CD4-positive, alpha-beta T cell treated with Interleukin-6 at 100 ng/mL for 8 hours (primary cell): ENCODE results near the gene ERCC4.

ENCODE experiments used
- DNase-seq: peaks from one replicate; pipeline ENCODE4 v3.0.0-alpha.2; 2020; ENCODE audit warnings: mixed read lengths, low spot score

The ERCC4 gene

DNA sequence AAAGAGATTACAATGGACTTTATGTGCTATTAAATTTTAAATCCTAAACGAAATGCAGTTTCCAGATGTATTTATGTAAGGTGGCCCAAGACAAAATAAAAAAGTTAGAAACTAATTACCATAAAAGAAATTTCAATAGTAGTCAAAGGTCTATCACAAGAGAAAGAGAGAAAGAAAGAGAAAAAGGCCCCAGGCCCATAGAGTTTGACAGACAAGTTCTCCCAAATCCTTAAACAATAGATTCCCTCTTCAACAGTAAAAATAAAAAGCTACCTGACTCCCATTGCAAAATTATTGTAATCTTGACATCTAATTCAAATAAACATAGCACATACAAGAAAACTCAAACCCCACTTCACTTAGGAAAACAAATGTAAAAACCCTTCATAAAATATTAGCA, 8.6 kb upstream of the ERCC4 start:
- DNase-seq: no peak

DNA sequence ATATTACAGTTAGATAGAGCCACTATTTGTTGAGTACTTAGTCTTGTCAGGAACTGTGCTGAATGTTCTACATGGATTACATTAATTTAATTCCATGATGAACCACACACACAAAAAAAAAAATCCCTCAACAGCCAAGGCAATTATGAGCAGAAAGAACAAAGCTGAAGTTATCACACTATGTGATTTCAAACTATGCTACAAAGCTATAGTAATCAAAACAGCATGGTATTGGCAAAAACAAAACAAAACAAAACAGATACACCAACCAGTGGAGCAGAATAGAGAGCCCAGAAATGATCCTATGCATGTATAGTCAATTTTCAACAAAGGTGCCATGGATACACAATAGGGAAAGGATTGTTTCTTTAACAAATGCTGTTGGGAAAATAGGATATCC, 8.1 kb upstream of the ERCC4 start:
- no peak for DNase-seq

DNA sequence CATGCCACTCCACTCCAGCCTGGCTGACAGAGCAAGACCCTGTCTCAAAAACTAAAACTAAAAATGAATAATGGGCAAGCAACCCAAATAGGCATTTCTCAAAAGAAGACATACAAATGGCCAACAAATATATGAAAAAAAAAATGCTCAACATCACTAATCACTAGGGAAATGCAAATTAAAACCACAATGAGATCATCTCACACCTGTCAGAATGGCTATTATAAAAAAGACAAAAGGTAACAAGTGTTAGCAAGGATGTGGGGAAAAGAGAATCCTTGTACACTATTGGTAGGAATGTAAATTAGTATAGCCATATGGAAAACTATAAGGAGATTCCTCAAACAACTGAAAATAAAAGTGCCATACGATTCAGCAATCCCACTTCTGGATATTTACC, 7.1 kb upstream of the ERCC4 start:
- no peak for DNase-seq

DNA sequence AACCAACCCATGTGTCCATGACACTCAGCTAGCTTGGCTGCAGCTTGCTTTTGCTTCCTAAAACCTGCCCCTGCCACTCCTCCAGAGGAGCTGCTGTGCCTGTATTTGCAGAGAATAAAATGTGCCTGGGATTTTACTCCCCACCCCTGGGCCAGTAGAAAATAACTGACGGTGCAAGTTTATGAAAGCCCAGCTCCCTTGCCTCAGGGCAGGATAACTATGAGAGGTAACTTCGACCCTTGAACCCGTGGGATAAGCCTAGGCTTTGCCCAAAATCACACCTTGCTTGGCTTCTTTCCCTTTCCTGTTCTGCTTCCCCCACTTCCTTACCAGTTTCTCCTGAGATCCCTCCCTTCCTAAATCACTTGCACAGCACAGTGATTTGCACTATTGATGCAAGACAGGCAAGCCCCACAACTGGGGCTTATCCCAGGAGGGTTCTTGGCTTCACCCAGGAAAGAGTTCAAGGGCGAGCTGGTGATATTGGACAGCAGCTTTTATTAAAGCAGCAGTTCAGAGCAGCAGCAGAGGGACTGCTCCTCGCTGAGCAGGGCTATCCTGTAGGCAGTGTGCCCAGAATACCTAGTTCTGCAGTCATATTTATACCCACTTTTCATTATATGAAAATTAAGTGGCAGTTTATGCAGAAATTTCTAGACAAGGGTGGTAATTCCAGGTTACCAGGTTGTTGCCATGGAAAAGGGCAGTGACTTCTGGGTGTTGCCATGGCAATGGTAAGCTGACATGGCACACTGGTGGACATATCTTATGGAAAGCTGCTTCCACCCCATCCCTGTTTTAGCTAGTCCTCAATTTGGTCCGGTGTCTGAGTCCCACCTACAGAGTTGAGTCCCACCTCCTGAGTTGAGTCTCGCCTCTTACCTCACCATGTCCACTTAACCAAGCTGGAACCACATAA, 6.3 kb upstream of the ERCC4 start:
- no peak for DNase-seq

DNA sequence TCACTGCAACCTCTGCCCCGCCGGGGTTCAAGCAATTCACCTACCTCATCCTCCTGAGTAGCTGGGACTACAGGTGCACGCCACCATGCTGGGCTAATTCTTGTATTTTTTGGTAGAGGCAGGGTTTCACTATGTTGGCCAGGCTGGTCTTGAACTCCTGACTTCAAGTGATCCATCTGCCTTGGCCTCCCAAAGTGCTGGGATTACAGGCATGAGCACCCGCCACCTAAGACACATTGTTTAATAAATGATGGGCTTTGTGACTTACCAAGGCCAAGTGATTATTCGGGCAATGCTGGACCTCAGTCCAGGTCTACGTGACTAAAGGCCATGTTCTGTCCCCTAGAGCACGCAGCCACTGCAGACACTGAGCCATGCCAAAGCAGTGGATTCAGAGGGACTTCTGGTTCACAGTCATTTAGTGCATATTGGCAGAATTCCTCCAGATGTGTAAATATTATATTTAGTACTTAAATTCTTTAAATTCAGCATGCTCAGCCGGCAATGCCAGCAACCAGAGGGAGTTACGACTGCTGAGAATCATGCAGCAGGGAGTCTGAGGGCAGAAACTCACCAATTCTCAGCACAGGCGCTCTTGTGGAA, 4.8 kb upstream of the ERCC4 start:
- DNase-seq: no peak

DNA sequence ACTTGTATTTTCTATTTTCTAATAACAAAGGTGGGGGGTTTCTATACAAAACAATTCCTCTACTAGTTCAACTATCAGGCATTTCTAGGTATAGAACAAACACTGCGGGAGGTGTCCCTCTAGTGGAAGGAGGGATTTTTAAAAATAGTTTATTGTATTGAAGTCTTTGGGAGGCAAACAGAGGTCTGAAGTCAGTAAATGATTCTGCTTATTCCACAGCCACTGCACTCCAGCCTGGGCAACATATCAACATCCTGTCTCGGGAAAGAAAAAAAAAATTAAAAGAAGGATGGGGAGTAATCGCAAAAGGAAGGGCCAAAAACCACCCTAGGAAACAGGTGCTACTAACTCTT, 648 bp upstream of the ERCC4 start:
- peak; percentile 23 for DNase-seq

DNA sequence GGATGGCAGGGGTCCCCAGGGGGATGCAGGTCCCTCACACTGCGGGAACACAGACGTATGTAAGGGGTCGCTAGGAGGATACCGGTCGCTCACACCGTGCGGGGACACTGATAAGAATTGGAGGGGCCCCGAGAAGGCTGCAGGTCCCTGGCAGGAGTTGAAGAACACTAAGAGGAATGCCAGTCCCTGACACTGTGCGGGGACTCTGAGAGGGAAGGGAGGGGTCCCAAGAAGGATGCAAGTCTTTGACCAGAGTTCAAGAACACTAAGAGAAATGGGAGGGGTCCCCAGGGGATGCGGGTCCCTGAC, 510 bp downstream of the ERCC4 start:
- no peak for DNase-seq

DNA sequence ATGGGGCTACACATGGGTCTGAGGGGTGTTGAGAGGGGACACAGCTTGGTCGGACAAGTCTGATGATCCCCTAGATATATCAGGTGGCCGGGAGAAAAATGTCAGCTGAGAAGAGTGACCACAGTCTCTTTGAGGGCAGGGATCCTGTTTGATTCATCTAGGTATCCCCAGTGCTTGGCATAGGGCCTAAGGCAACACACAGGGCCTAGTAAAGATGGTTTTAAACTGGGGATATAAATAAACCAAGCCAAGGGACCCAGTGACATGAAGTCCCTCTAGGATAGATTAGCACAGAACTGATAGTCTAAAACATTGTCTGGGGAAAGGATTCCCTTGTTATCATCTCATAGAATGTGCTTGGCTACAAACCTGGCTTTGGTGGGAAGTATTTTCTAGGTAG, 1.4 kb downstream of the ERCC4 start:
- no peak for DNase-seq

DNA sequence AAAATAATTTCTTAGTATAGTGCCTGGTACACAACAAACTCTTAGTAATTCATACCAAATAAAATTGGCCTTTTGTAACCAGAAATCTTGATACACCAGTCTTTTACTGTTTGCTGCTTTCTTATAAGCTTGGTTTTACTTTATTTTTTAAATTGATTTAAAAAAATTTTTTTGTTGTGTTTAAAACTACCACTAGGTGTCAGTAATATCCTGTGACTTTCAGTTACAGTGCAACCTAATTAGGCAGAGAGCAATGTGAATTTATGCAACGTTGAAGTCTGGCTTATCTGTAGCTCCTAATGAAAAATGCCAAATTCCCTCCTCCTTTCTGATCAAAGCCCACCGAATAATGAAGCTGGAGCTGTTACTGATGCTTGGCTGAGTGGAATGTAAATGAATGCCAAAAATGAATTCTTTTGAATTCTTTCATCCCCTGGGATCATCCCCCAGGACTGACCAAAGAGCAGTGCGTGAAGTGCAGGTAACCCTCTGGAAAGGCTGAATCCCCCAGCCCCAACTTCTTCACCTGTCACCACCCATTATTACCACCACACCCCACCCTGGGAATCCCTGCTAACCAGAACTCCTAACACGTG, 3.8 kb downstream of the ERCC4 start:
- DNase-seq: peak; percentile 14

DNA sequence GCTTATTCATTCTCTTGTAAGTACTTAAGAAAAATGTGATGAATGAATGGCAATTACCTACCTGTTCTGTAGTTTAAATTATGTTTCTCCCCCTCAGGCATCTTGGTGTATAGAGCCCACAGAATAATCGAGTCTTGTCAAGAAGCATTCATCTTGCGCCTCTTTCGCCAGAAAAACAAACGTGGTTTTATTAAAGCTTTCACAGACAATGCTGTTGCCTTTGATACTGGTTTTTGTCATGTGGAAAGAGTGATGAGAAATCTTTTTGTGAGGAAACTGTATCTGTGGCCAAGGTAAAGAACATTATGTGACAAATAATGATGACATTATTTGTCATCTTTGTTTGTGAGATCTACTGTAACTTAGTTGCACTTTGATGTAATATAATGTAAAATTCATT, 6.5 kb downstream of the ERCC4 start:
- no peak for DNase-seq

DNA sequence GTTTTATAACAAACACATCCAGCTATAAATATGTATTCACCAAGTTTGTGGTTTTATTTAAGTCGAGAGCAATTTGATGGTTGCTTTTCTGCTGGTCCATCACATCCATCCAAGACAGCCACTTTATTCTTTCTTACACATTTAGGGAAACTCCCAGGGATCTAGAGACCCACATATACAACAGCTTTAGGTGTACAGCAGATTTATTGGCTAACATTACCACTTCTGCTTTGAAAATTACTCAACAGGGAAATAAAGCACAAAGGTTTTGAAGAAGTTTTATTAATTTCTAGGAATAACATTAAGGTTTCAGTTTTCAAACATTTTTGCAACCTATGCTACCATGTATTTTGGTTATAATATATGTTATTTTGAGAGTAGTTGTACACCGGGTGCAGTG, 6.9 kb downstream of the ERCC4 start:
- DNase-seq: no peak

DNA sequence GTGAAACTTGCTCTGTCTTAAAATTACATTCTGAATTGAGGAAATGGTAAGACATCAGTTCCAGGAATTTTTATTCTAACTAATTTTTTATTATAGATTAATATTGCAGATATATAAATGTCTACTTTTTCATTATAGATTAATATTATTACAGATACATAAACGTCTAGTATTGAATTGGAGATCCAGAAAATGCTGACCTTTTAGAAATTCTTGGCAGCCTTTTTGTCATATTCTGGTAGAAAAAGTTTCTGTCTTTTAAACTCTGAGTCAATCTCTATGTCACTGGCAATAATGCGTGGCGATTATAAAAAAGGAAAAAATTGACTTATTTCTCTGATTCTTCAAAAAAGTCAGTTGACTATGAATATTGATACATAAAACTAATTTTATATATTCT, 8.7 kb downstream of the ERCC4 start:
- no peak for DNase-seq

DNA sequence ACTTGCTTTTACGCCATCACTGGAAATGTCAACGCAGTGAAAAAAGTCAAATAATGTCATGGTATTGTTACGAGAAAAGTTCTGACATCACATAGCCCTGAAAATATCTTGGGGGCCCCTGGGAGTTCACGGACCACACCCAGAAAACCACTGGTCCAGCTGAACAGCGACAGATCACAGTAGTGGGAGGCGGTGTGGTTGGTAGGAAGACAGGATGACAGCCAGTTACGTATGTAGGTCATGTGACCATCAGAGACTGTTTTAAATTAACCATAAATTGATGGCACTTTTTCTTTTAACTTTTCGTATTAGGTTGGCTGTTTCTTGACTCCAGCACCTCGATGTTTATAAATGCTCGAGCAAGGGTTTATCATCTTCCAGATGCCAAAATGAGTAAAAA, 11.9 kb downstream of the ERCC4 start:
- DNase-seq: no peak

DNA sequence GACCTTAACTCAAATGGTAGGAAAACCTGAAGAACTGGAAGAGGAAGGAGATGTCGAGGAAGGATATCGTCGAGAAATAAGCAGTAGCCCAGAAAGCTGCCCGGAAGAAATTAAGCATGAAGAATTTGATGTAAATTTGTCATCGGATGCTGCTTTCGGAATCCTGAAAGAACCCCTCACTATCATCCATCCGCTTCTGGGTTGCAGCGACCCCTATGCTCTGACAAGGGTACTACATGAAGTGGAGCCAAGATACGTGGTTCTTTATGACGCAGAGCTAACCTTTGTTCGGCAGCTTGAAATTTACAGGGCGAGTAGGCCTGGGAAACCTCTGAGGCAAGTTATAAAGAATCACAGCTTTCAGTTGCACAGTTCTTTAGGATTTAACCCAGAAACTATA, 15.5 kb downstream of the ERCC4 start:
- no peak for DNase-seq

DNA sequence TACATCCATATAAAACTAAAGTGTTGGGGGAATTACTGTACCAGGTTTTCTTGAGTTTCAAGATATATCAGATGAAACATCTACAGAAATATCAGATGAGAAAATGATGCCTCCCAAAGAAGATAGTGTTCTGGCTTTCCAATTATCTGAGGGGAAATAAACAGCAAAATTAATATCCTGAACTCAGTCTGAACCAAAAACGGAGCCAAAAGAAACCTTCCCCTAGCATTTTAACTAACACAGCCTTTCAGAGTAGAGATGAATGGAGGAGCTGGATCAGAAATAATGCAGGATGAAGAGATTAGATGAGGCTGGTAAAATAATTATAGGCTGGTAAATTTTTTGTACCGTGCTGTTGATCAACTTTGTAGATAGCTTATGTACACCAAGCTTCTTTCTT, 16.2 kb downstream of the ERCC4 start:
- DNase-seq: no peak

DNA sequence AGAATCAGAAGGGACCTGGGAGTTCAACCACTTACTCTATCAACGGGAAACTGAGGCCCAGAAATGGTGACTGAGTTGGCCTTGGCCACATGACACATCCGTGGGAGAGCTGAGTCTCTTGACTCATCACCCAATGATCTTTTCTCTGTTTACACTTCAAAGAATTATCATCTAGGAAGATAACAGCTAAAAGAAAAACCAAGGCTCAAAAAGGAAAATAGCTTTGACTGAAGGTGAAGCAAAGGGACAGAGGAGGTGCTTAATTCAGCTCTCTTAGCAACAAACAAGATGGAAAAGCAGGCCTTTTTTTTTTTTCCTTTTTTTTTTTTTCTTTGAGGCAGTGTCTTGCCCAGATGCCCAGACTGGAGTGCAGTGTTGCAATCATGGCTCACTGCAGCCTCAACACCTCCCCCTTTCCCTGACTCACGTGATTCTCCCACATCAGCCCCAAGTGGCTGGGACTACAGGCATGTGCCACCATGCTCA, 16.7 kb downstream of the ERCC4 start:
- DNase-seq: no peak

DNA sequence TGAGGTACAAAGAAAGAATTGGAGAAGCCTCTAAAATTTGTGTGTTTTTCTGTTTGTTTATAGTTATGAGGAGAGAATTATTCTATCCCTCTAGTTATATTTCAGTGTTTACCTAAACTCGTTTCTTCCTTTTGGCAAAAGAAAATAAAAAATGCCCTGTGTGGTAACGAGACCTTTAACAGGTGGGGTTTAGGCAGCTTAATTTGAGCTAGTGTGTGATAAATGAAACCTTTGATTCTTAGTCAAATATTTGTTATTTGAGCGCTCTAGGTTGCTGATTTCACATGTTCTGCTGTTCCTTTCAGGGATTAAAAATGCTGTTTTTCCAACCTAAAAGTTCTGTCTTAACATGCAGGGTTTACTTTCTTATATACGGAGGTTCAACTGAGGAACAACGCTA, 17.5 kb downstream of the ERCC4 start:
- no peak for DNase-seq

DNA sequence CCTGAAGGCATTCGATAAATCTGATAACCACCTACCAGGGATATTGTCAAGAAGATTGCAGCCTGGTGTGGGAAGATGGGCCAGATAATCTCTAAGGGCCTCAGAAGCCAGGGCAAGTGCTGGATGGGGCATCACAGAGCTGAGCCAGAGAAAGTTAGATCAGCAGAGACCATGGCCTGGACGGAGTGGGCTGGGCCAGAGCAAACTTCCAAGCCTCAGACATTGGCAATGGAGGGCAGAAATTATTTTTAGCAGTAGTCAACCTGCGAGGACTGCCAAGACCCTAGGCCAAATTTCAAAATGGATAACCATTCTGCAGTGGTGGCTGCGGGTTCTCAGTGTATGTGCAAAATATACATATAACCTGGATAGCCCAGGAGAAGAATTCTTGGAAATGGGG, 18.5 kb downstream of the ERCC4 start:
- no peak for DNase-seq

DNA sequence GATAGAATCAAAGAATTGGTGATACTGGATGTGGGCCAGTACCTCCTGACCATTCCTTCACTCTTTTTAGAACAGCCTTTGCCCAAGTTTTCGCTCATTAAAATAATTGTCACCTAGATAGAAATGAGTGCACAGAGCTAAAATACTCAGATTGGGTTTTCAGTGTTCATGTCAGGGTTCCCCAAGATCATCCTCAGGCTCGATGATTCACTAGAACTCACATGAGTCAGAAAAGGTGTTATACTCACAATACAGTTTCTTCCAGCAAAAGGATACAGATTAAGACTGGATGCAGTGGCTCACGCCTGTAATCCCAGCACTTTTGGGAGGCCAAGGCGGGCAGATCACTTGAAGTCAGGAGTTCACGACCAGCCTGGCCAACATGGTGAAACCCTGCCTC, 19.9 kb downstream of the ERCC4 start:
- DNase-seq: no peak

DNA sequence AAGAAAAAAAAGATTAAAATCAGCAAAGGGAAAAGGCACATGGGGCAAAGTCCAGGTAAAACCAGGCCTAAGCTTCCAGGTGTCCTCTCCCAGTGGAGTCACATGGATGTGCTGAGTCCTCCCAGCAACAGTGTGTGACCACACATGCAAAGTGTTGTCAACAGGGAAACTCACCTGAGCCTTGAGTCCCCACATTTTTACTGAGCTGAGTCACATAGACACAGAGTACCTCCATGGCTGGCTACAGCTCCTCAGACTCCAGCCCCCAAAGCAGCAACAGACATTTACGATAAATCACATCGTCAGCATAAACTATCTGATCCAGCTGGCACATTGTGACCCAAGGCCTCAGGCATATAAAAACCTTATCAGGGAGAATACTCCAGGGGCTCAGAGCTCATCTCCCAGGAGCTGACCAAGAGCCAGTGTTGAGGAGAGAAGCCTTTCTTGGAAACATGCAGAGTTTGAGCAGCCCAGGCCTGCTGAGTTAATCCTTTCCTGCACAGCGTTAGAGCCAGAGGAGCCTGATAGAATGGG, 20.5 kb downstream of the ERCC4 start:
- DNase-seq: no peak

DNA sequence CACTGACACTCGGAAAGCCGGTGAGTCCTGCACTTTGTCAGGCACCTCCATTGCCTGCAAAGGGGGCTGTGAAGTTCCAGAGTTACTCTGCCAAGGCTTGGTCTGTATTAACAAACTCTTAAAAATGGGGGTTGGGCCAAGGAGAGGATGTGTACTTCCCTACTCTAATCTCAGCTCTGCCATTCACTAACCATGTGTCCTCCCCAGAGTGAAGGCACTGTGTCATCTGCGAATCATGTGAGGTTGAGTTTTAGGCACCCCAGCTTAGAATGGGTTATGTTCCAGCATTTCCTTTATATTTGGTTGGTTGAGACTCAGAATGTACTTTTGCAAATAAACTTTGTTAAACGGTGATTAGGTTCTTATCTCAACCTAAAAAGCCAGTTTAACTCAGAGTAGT, 24.9 kb downstream of the ERCC4 start:
- DNase-seq: no peak

DNA sequence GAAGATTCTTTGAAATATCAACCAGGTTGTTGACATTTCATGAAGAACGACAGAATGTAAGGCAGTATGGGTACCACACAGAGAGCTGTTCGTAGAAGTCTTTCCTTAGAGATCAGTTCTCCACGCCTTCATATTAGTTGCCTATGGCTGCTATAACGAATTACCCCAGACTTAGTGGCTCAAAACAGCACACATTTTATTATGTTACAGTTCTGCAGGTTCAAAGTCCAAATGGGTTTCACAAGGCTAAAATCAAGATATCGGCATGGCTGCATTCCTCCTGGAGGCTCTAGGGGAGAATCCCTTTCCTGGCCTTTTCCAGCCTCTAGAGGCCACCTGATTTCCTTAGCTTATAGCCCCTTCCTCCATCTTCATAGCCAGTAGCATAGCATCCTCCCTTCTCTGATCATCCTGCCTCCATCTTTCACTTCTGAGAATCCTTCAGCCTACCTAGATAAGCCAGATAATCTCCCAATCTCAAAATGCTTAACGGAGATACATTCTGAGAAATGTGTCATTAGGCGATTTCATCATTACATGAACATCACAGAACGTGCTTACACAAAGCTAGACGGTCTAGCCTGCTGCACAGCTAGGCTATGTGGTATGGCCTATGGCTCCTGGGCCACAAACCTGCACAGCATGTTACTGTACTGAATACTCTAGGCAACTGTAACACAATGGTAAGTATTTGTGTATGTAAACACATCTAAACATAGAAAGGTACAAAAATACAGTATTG, 26.0 kb downstream of the ERCC4 start:
- no peak for DNase-seq

DNA sequence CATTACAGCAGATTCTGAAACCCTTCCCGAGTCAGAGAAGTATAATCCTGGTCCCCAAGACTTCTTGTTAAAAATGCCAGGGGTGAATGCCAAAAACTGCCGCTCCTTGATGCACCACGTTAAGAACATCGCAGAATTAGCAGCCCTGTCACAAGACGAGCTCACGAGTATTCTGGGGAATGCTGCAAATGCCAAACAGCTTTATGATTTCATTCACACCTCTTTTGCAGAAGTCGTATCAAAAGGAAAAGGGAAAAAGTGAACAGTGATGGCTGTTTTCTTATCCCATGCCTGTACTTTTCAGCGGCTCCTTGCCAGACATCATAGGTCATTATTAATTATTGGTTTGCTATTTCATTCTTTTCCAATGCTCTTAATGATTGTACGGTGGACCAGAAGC, 28.1 kb downstream of the ERCC4 start:
- DNase-seq: no peak
